Fibroblast of the aortic adventitia (primary cell): ENCODE results near the gene TENM4. TPM values are rescaled to one million over a fixed set of nuclear protein-coding genes. Genes with fewer than 3 reads are reported as not detected.

ENCODE experiments used
- DNase-seq: peaks from one replicate; pipeline ENCODE4 v3.0.0-alpha.2; 2010; ENCODE audit warnings: low read depth
- H3K4me3 ChIP-seq: 2 replicates; pipeline ENCODE4 v1.5.1; 2011; ENCODE audit warnings: low read depth, mild to moderate bottlenecking, control low read depth, low read length, moderate library complexity
- total RNA-seq: library from RNA; depleted of rRNA; stranded (reverse); fragments of >200 nt; gene quantifications from 2 replicates; pipeline ENCODE4 v1.2.3, GENCODE V29; 2012; ENCODE audit warnings: low replicate concordance
- TF ChIP-seq, protein P1 (sequence below): IDR thresholded peaks from 2 replicates; pipeline ENCODE4 v1.5.1; 2011; ENCODE audit warnings: mild to moderate bottlenecking, low read length, control low read depth, inconsistent platforms; ENCODE audit not compliant: insufficient read depth

TENM4 gene
- total RNA-seq, 1 donor: 113 TPM

DNA sequence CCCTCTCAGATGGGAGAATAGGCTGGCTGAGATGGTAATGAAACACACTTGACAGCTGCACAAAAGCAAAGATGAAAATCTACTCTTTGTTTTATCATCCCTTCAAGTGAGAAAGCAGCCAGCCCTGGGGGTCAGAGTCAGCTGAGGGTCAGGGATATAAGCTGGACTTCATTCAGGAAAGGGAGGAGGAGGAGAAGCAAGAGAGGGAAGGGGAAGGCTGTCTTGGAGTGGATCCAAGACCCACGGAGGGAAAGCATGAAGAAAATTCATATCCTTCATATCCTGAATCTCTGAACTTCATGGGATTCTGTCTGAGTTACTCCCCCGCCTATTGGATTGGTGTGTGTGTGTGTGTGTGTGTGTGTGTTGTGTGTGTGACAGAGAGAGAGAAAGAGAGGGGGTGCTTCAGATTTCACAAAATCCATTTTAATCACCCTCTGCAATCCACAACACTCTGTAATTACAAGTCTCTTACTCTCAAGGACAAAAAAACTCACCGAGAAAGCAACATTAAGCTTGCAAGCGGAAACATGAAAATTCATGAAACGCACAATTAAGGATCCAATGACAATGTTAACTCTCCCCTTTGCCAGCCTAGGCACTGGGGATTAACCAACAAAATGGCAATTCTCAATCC, 327.7 kb downstream of the TENM4 start:
- DNase-seq: peak; percentile 53
- TF ChIP-seq, protein P1, sequence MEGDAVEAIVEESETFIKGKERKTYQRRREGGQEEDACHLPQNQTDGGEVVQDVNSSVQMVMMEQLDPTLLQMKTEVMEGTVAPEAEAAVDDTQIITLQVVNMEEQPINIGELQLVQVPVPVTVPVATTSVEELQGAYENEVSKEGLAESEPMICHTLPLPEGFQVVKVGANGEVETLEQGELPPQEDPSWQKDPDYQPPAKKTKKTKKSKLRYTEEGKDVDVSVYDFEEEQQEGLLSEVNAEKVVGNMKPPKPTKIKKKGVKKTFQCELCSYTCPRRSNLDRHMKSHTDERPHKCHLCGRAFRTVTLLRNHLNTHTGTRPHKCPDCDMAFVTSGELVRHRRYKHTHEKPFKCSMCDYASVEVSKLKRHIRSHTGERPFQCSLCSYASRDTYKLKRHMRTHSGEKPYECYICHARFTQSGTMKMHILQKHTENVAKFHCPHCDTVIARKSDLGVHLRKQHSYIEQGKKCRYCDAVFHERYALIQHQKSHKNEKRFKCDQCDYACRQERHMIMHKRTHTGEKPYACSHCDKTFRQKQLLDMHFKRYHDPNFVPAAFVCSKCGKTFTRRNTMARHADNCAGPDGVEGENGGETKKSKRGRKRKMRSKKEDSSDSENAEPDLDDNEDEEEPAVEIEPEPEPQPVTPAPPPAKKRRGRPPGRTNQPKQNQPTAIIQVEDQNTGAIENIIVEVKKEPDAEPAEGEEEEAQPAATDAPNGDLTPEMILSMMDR: no peak
- no peak overlapping the region for H3K4me3 ChIP-seq

DNA sequence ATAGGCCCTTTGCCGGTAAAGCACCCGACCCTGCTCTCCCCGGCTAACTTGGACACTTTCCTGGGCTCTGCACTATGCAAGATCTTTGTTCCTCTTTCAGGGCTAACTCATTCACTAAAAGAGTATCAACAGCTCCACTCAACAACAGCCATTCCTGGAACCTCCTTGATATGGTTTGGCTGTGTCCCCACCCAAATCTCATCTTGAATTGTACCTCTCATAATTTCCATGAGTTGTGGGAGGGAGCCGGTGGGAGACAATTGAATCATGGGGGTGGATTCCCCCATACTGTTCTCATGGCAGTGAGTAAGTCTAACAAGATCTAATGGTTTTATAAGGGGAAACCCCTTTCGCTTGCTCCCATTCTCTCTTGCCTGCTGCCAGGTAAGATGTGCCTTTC, 330.0 kb downstream of the TENM4 start:
- no peak for DNase-seq
- TF ChIP-seq, protein P1: no peak
- H3K4me3 ChIP-seq: no peak overlapping the region

DNA sequence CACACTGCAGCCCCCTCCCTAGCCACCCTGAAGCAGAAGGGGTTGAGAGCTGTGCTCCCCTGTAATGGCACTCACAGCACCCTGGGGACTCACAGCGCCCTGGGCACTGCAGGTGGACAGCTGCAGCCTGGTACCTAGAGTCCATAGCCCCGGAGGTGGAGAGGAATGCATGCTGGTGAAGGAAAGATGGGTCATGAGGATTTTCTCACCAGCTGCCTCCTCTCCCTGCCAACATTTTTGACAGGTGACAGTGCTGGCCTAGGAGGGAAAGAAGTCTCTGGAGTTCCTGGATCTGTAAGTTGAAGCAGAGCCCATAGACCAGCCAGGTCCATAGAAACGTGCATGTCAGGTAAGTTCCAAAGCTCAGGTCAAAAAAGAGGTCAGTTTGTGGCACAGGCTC, 330.5 kb downstream of the TENM4 start:
- H3K4me3 ChIP-seq: no peak overlapping the region
- TF ChIP-seq, protein P1: no peak
- no peak for DNase-seq

DNA sequence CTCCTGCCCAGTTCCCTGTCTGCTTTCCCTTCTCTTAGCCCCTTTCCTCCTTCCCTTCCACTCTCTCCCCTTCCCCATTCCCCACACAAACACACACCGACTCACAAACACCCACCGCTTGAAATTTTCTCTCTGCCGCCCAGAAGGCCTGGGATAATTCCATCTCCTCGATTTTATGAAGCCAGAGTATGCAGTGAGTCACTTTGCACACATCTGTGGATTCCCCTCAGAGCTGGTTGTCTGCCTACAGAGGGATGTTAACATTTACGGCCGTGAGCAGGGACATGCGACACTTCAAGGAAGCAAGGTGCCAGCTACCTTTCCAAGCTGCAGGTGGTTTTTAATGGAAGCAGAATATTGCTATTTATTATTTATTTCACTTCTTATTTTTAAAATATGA, 332.0 kb downstream of the TENM4 start:
- TF ChIP-seq, protein P1: no peak
- no peak for DNase-seq

DNA sequence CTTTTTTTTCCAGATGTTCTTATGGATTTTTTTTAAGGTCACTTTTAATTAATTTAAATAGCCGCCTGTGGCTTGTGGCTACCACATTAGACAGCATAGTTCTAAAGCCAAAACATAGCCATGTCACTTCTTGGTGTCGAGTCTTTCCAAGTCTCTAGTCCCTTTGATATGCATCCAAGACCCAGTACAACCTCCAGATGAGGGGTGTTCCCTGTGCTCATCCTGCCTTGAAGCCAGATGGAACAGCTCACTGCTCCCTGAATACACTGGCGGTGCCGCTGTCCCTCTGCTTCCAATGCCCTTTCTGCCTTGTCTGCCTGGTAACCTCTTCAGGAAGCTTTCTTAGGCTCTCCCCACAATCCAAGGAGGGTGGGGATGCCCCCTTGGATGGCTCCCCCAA, 338.0 kb downstream of the TENM4 start:
- no peak for DNase-seq
- H3K4me3 ChIP-seq: no peak overlapping the region
- TF ChIP-seq, protein P1: no peak

More for the DNA sequence above, 332.0 kb downstream of the TENM4 start:
- no peak overlapping the region for H3K4me3 ChIP-seq

DNA sequence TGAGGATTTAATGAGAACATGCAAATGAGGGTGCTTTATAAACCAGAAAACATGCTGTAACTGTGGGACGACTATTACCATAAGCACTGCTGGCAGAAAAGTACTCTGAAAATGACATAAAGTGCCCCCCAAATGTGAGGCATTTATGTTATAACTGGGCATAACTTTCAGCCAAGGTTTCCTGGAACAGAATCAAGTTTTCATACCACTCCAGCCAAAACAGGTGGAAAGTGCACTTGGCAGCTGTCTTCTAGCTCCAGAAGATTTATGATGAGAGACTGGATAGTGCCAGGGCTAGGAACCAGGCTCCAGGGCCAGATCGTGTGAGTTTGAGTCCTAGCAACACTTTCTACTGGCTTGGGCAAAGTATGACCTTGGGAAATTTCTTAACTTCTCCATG, 339.2 kb downstream of the TENM4 start:
- TF ChIP-seq, protein P1: no peak

More for the DNA sequence above, 339.2 kb downstream of the TENM4 start:
- peak; percentile 18 for DNase-seq
- H3K4me3 ChIP-seq: no peak overlapping the region
